ENCODE results near the gene DLGAP1. TPM values are rescaled to one million over a fixed set of nuclear protein-coding genes. Genes with fewer than 3 reads are reported as not detected.

The DLGAP1 gene
- total RNA-seq, 1 donor from 2014 or later: 2.0 TPM

GRCh38 chr18:3982541-3982940 is 472.6 kb downstream of the DLGAP1 start:
- H3K9me3 ChIP-seq: no peaks in the 10 kb centered on the region
- H3K27ac ChIP-seq: no peak overlapping the region
- no peak for DNase-seq (ENCODE audit: low spot score in 2 of 2)
- H3K4me3 ChIP-seq: no peak overlapping the region
- intact Hi-C loops (cut with DNase I): loop anchor here (10.0 kb wide), 1 partner anchor 538 kb away; no protein-coding TSS in a partner anchor
- H3K27me3 ChIP-seq: no peaks in the 10 kb centered on the region
- H3K36me3 ChIP-seq: no peaks in the 10 kb centered on the region
- H3K4me1 ChIP-seq: peaks cover 0 to 4% of the 10 kb centered on the region in 2 donors
- TF ChIP-seq, protein P1, sequence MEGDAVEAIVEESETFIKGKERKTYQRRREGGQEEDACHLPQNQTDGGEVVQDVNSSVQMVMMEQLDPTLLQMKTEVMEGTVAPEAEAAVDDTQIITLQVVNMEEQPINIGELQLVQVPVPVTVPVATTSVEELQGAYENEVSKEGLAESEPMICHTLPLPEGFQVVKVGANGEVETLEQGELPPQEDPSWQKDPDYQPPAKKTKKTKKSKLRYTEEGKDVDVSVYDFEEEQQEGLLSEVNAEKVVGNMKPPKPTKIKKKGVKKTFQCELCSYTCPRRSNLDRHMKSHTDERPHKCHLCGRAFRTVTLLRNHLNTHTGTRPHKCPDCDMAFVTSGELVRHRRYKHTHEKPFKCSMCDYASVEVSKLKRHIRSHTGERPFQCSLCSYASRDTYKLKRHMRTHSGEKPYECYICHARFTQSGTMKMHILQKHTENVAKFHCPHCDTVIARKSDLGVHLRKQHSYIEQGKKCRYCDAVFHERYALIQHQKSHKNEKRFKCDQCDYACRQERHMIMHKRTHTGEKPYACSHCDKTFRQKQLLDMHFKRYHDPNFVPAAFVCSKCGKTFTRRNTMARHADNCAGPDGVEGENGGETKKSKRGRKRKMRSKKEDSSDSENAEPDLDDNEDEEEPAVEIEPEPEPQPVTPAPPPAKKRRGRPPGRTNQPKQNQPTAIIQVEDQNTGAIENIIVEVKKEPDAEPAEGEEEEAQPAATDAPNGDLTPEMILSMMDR (IDR thresholded peaks at IDR 0.05): no peak

GRCh38 chr18:3979024-3979423 is 476.1 kb downstream of the DLGAP1 start:
- no peaks in the 10 kb centered on the region for H3K27me3 ChIP-seq
- TF ChIP-seq, protein P1 (IDR thresholded peaks at IDR 0.05): no peak
- no peaks in the 10 kb centered on the region for H3K4me1 ChIP-seq
- no peak overlapping the region for H3K4me3 ChIP-seq
- H3K9me3 ChIP-seq: no peaks in the 10 kb centered on the region
- H3K27ac ChIP-seq: no peak overlapping the region
- no peak for DNase-seq (ENCODE audit: low spot score in 2 of 2)
- no peaks in the 10 kb centered on the region for H3K36me3 ChIP-seq
- intact Hi-C loops (cut with DNase I): no loop called here

GRCh38 chr18:3973191-3973850 is 481.8 kb downstream of the DLGAP1 start:
- Histone ChIP-seq H3K27ac (peak overlapping the region; percentile 34 to 54), H3K27me3 (no peaks in the 10 kb centered on the region), H3K36me3 (no peaks in the 10 kb centered on the region), H3K4me1 (peaks cover 0 to 3% of the 10 kb centered on the region in 2 donors), H3K9me3 (no peaks in the 10 kb centered on the region), H3K4me3 (no peak overlapping the region)
- TF ChIP-seq, protein P1 (IDR thresholded peaks at IDR 0.05): no peak
- intact Hi-C loops (cut with DNase I): no loop called here
- DNase-seq (ENCODE audit: low spot score in 2 of 2): no peak

- TF ChIP-seq, protein P1 (IDR thresholded peaks at IDR 0.05): no peak
- Histone ChIP-seq H3K4me3 (no peak overlapping the region), H3K36me3 (no peaks in the 10 kb centered on the region), H3K27me3 (no peaks in the 10 kb centered on the region), H3K27ac (no peak overlapping the region), H3K9me3 (no peaks in the 10 kb centered on the region), H3K4me1 (peaks cover 2 to 6% of the 10 kb centered on the region in 2 donors)
- intact Hi-C loops (cut with DNase I): no loop called here
- no peak for DNase-seq (ENCODE audit: low spot score in 2 of 2)
Observed at GRCh38 chr18:3972291-3972930, 482.7 kb downstream of the DLGAP1 start.

DNA sequence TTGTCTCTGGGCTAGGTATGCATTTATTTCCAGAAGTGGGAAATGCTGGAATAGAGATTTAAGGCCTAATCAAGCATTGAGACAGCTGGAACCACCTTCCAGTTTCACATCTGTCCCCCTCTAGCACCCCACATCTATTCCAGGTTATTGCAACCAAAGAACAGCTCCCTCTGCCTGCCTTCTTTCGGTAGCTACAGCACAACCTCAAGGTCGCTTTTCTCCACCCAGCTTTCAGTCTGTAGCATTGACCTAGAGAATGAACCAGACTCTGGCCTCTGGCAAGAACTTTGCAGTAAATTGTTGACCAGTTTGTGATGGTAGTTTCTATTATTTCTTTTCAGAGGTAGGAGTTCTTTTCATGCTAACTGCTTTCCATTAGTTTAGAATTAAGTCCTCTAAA is 484.2 kb downstream of the DLGAP1 start:
- Histone ChIP-seq H3K4me1 (peaks cover 4 to 10% of the 10 kb centered on the region in 2 donors), H3K27ac (no peak overlapping the region), H3K9me3 (no peaks in the 10 kb centered on the region), H3K27me3 (no peaks in the 10 kb centered on the region), H3K4me3 (no peak overlapping the region), H3K36me3 (no peaks in the 10 kb centered on the region)
- intact Hi-C loops (cut with DNase I): no loop called here
- TF ChIP-seq, protein P1 (IDR thresholded peaks at IDR 0.05): peak in 1 of 3 experiments; percentile 10
- no peak for DNase-seq (ENCODE audit: low spot score in 2 of 2)

Measured in ascending aorta (tissue), 2 donors.